Epithelial cell of proximal tubule (primary cell): ENCODE data around the gene PMAIP1. TPM values are rescaled to one million over a fixed set of nuclear protein-coding genes. Genes with fewer than 3 reads are reported as not detected.

ENCODE experiments used
- DNase-seq: peaks from one replicate; pipeline ENCODE4 v3.0.0-alpha.2; 2011; ENCODE audit warnings: low read depth
- H3K4me3 ChIP-seq: 2 replicates; pipeline ENCODE4 v1.5.1; 2011; ENCODE audit warnings: low read depth, mild to moderate bottlenecking, low read length
- CTCF ChIP-seq: conservative IDR thresholded peaks from 2 replicates; pipeline ENCODE4 v1.5.1; 2012; ENCODE audit warnings: low read depth, mild to moderate bottlenecking, low read length
- total RNA-seq: library from RNA; depleted of rRNA; stranded (reverse); fragments of >200 nt; gene quantifications from 2 replicates; pipeline ENCODE4 v1.2.3, GENCODE V29; 2015

Gene PMAIP1
- total RNA-seq, 1 donor from 2014 or later, result 82.6 TPM

- no peak for TF ChIP-seq CTCF
- no peak overlapping the region for H3K4me3 ChIP-seq
- no peak for DNase-seq
Observed at GRCh38 chr18:59952283-59953007, 52.6 kb downstream of the PMAIP1 start.

Other genes starting within 250 kb of the PMAIP1 start
- gene CCBE1, start 202.6 kb upstream of the PMAIP1 start, total RNA-seq, result 1.8 and 3.3 TPM in 2 replicates